ACC112 (cell line): ENCODE results near the gene LPAR1.
"Not testable (repeated sequence)": the region's sequence is repeated elsewhere in the genome, so short reads cannot be mapped to it uniquely, and the experiment has no call there.

Source experiments
- H2AFZ ChIP-seq: fragments of 200-600 bp; sonication (generic); one replicate; pipeline ENCODE4 v1.6.0; 2017; ENCODE audit warnings: antibody characterized with exemption, low read length; ENCODE audit not compliant: unreplicated experiment
- H3K27ac ChIP-seq: fragments of 200-600 bp; sonication (generic); 2 replicates; pipeline ENCODE4 v1.5.1; 2014; ENCODE audit warnings: low read depth, mild to moderate bottlenecking, antibody characterized with exemption, low read length, moderate library complexity
- H3K27me3 ChIP-seq: fragments of 200-600 bp; sonication (generic); 2 replicates; pipeline ENCODE4 v1.6.1; 2014; ENCODE audit warnings: mild to moderate bottlenecking, antibody characterized with exemption, low read length, moderate library complexity, mixed read lengths; ENCODE audit not compliant: insufficient read depth
- H3K36me3 ChIP-seq: fragments of 200-600 bp; sonication (generic); 2 replicates; pipeline ENCODE4 v1.6.1; 2016; ENCODE audit warnings: mild to moderate bottlenecking, antibody characterized with exemption, low read length, moderate library complexity, mixed read lengths; ENCODE audit not compliant: insufficient read depth
- H3K4me1 ChIP-seq: fragments of 200-600 bp; sonication (generic); one replicate; pipeline ENCODE4 v1.6.1; 2016; ENCODE audit warnings: low read length, mixed read lengths; ENCODE audit not compliant: insufficient read depth, unreplicated experiment, control insufficient read depth
- H3K4me3 ChIP-seq: fragments of 200-600 bp; sonication (generic); 2 replicates; pipeline ENCODE4 v1.5.1; 2014; ENCODE audit warnings: mild to moderate bottlenecking, low read depth, low read length
- H3K79me2 ChIP-seq: fragments of 200-600 bp; sonication (generic); one replicate; pipeline ENCODE4 v1.6.0; 2016; ENCODE audit warnings: low read length; ENCODE audit not compliant: control insufficient read depth, unreplicated experiment, insufficient read depth

Gene LPAR1

DNA sequence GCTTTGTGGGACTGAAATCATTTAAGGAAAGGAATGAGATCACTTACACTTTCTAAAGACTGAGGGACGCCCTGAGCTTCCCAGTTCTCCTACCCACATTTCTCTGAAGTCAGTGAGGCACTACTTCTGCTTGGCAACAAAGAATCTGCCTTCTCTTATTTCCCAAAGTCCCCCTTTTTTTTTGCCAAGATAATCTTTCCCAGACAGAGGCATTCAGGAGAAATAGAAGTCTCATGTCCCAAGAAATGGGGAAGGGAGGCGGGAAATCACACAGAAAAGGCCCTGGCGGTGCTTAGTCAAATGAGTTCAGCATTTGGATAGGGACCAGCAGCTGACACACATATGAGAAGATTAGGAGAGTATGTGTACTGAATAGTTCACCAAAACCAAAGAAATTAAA, 210.0 kb downstream of the LPAR1 start:
- H3K79me2 ChIP-seq = no peaks in the 10 kb centered on the region
- H3K27ac ChIP-seq = no peak overlapping the region
- H3K4me1 ChIP-seq = peaks cover 8% of the 10 kb centered on the region
- no peaks in the 10 kb centered on the region for H3K27me3 ChIP-seq
- H2AFZ ChIP-seq = no peak overlapping the region
- no peaks in the 10 kb centered on the region for H3K36me3 ChIP-seq
- no peak overlapping the region for H3K4me3 ChIP-seq

DNA sequence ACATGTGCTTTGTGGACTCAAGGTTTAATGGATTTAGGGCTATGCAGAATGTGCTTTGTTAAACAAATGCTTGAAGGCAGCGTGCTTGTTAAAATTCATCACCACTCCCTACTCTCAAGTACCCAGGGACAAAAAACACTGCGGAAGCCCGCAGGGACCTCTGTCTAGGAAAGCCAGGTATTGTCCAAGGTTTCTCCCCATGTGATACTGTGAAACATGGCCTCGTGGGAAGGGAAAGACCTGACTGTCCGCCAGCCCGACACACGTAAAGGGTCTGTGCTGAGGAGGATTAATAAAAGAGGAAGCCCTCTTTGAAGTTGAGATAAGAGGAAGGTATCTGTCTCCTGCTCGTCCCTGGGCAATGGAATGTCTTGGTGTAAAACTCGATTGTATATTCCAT, 211.9 kb downstream of the LPAR1 start:
- not testable (repeated sequence) for H3K27ac ChIP-seq, H3K79me2 ChIP-seq, H3K4me3 ChIP-seq, H3K27me3 ChIP-seq, H3K4me1 ChIP-seq, H2AFZ ChIP-seq, H3K36me3 ChIP-seq

DNA sequence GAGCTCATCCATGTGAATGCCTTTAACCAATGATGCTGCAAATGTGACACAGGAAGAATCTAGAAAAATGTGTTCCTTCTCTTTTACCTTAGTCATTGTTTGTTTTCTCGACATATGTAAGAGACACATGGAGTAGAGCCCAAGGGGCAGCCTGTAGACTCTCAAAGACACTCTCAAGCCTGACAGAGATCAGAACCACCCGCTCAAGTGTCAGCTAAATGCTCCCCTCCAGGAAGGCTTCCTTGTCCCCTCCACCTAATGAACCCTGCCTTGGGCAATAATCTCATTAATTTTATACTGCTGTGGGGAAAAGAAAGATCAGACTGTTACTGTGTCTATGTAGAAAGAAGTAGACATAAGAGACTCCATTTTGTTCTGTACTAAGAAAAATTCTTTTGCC, 212.3 kb downstream of the LPAR1 start:
- Histone ChIP-seq H3K27ac (no peak overlapping the region), H3K79me2 (no peaks in the 10 kb centered on the region), H3K36me3 (no peaks in the 10 kb centered on the region), H3K4me1 (no peaks in the 10 kb centered on the region), H3K27me3 (no peaks in the 10 kb centered on the region), H3K4me3 (no peak overlapping the region), H2AFZ (no peak overlapping the region)

DNA sequence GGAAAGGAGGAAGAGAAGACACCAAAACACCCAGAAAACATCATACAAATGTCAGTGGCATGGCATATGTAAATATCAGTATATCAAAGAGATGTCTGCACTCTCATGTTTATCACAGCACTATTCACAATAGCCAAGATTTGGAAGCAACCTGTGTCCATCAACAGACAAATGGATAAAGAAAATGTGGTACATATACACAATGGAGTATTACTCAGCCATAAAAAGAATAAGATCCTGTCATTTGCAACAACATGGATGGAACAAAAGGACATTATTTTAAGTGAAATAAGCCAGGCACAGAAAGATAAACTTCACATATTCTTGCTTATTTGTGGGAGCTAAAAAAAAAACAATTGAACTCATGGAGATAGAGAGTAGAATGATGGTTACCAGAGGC, 213.1 kb downstream of the LPAR1 start:
- H2AFZ ChIP-seq, H3K36me3 ChIP-seq, H3K27ac ChIP-seq, H3K27me3 ChIP-seq, H3K79me2 ChIP-seq, H3K4me3 ChIP-seq, H3K4me1 ChIP-seq: not testable (repeated sequence)
